HepG2 (cell line): ENCODE measurements around the gene TLX3. TPM values are rescaled to one million over a fixed set of nuclear protein-coding genes. Genes with fewer than 3 reads are reported as not detected.
"Not testable (repeated sequence)": the region's sequence is repeated elsewhere in the genome, so short reads cannot be mapped to it uniquely, and the experiment has no call there.

ENCODE experiments used
- ATAC-seq: fragments of 200-7000 bp; cut with Tn5 transposase; 3 replicates; pipeline ENCODE4 v1.9.1; 2020; ENCODE audit warnings: mild to moderate bottlenecking, moderate library complexity
- BruUV-seq: library from RNA; stranded (reverse); fragments of 400-500 nt; replicated peaks from 2 replicates; lab custom pipeline; 2021; lab: Mats Ljungman, UMichigan
- CTCF ChIA-PET: fragments of 300-600 bp; formaldehyde crosslinking; extraction: SDS; loops from one replicate; lab custom pipeline; 2021; ENCODE audit warnings: low total read pairs, inconsistent platforms, low intra/inter-chr PET ratio; lab: Yijun Ruan, JAX
- POLR2A ChIA-PET: fragments of 350-600 bp; sonication (Branson Sonifier 250); formaldehyde crosslinking; loops from one replicate; lab custom pipeline; 2020; ENCODE audit warnings: antibody characterized with exemption, inconsistent platforms; lab: Yijun Ruan, JAX
- DNase-seq: peaks from one replicate; pipeline ENCODE4 v3.0.0-alpha.2; 2015; ENCODE audit warnings: low spot score
- FAIRE-seq: peaks from 3 replicates; lab custom pipeline; 2011; peaks lifted over from hg19 to GRCh38; lab: Jason Lieb, UNC
- H2AFZ ChIP-seq: one replicate; pipeline ENCODE4 v1.6.1; 2011; ENCODE audit warnings: low read length, inconsistent platforms
- H3K27ac ChIP-seq: fragments of 300-600 bp; 3 replicates; pipeline ENCODE4 v1.8.0; 2011; ENCODE audit warnings: mixed run types, mild to moderate bottlenecking, mixed read lengths, low read length, inconsistent platforms; ENCODE audit not compliant: insufficient read depth; ENCODE audit errors: extremely low read length
- H3K27me3 ChIP-seq, 2 experiments: fragments of 200-600 bp in 1 of 2; 2 replicates in 1 of 2; 3 replicates in 1 of 2; pipeline versions ENCODE4 v1.6.0 to v1.8.0; 2011; ENCODE audit warnings: low read length in 2 of 2, mild to moderate bottlenecking in 2 of 2, moderate library complexity in 2 of 2, inconsistent platforms in 1 of 2; ENCODE audit not compliant: insufficient read depth in 2 of 2, control insufficient read depth in 1 of 2
- H3K36me3 ChIP-seq, 2 experiments: fragments of 200-600 bp in 1 of 2; replicated peaks in 1 of 2; 2 replicates in 1 of 2; 3 replicates in 1 of 2; pipeline versions ENCODE4 v1.5.1 to v1.8.0; 2011; ENCODE audit warnings: low read length in 2 of 2, inconsistent platforms in 1 of 2; ENCODE audit not compliant: insufficient read depth in 2 of 2, control insufficient read depth in 1 of 2
- H3K4me1 ChIP-seq: 2 replicates; pipeline ENCODE4 v1.5.1; 2012; ENCODE audit warnings: low read length, inconsistent platforms; ENCODE audit not compliant: insufficient read depth
- H3K4me2 ChIP-seq: 2 replicates; pipeline ENCODE4 v1.6.0; 2011; ENCODE audit warnings: low read depth, low read length, inconsistent platforms
- H3K4me3 ChIP-seq, 3 experiments: fragments of 200-600 bp in 1 of 3; sonication (generic), shearing (Covaris generic) in 1 of 3; replicated peaks in 1 of 3; 2 replicates each; pipeline ENCODE4 v1.5.1; 2011 to 2016; ENCODE audit warnings: low read length in 3 of 3, inconsistent platforms in 2 of 3, low read depth in 2 of 3, mild to moderate bottlenecking in 2 of 3, control low read depth in 1 of 3, mixed read lengths in 1 of 3; ENCODE audit not compliant: insufficient read depth in 1 of 3
- H3K79me2 ChIP-seq: one replicate; pipeline ENCODE4 v1.6.1; 2011; ENCODE audit warnings: low read length, inconsistent platforms; ENCODE audit not compliant: insufficient read depth
- H3K9ac ChIP-seq: 2 replicates; pipeline ENCODE4 v1.6.0; 2011; ENCODE audit warnings: mild to moderate bottlenecking, low read depth, low read length, inconsistent platforms; ENCODE audit not compliant: insufficient read depth
- H3K9me3 ChIP-seq: 2 replicates; pipeline ENCODE4 v1.5.1; 2012; ENCODE audit warnings: mild to moderate bottlenecking, low read length
- H4K20me1 ChIP-seq: 2 replicates; pipeline ENCODE4 v1.6.0; 2011; ENCODE audit warnings: inconsistent platforms, mild to moderate bottlenecking, low read length, moderate library complexity; ENCODE audit not compliant: insufficient read depth
- EZH2 ChIP-seq: conservative IDR thresholded peaks from 2 replicates; pipeline ENCODE4 v1.6.1; 2012; ENCODE audit warnings: mild to moderate bottlenecking, low read depth, low read length, moderate library complexity
- SRF ChIP-seq: IDR thresholded peaks from 2 replicates; pipeline ENCODE4 v1.6.1; 2011; ENCODE audit warnings: mild to moderate bottlenecking, low read depth, low read length, moderate library complexity
- TEAD3 ChIP-seq: optimal IDR thresholded peaks from 2 replicates; pipeline ENCODE3; 2016; ENCODE audit warnings: borderline replicate concordance
- ZNF138 ChIP-seq: sonication (generic); formaldehyde crosslinking; IDR thresholded peaks from 2 replicates; pipeline ENCODE4 v1.5.0; 2020; ENCODE audit warnings: mild to moderate bottlenecking, low read depth, missing genetic modification reagents
- ZNF562 ChIP-seq: sonication (generic); formaldehyde crosslinking; IDR thresholded peaks from 2 replicates; pipeline ENCODE4 v1.8.0; 2022; ENCODE audit warnings: missing genetic modification reagents, borderline replicate concordance
- WGBS: methylation state at CpG from one replicate; pipeline ENCODE4 v1.1.6; 2017; ENCODE audit warnings: low lambda C conversion rate; 5-methylcytosine and 5-hydroxymethylcytosine counted together
- in situ Hi-C: cut with HindIII; loops from 2 replicates; pipeline ENCODE4 v1.10.0; 2017; ENCODE audit warnings: low pct_unique_long_range_greater_than_20kb; ENCODE audit not compliant: extremely low pct_ligation_motif_present
- intact Hi-C: fragments of 100-400 bp; cut with micrococcal nuclease; formaldehyde crosslinking; loops from one replicate; pipeline ENCODE4 v1.10.0; 2022; ENCODE audit not compliant: unreplicated experiment
- polyA plus RNA-seq, 8 experiments: library from polyadenylated mRNA; depleted of rRNA in 3 of 8; stranded (reverse) in 7 of 8; unstranded in 1 of 8; fragments of >200 nt; fragmentation: Illumina TruSeq in 4 of 8; extraction: Trizol in 4 of 8; gene quantifications; 2 replicates each; pipeline versions ENCODE4 v1.2.1 to v1.2.3, GENCODE V29; 2011 to 2016; ENCODE audit warnings: low read depth in 4 of 8, missing spikeins in 1 of 8, mixed read lengths in 1 of 8; ENCODE audit not compliant: insufficient read depth in 1 of 8
- total RNA-seq, 5 experiments: library from RNA; depleted of rRNA; stranded (reverse); fragments of >200 nt; fragmentation: Illumina TruSeq; extraction: Trizol; gene quantifications; 2 replicates each; pipeline ENCODE4 v1.2.3, GENCODE V29; 2016; ENCODE audit warnings: low read depth in 1 of 5
- TF ChIP-seq, protein P1 (sequence below): sonication (generic); formaldehyde crosslinking; IDR thresholded peaks from 2 replicates; pipeline ENCODE4 v1.5.1; 2020; ENCODE audit warnings: mild to moderate bottlenecking, missing genetic modification reagents, moderate library complexity
- TF ChIP-seq, protein P2 (sequence below): sonication (generic); formaldehyde crosslinking; IDR thresholded peaks from 2 replicates; pipeline ENCODE4 v1.8.1; 2023; ENCODE audit warnings: mild to moderate bottlenecking, missing genetic modification reagents
- TF ChIP-seq, protein P3 (sequence below): fragments of 450-650 bp; IDR thresholded peaks from 2 replicates; pipeline ENCODE4 v1.6.1; 2017
- TF ChIP-seq, protein P4 (sequence below): sonication (generic); formaldehyde crosslinking; IDR thresholded peaks from 2 replicates; pipeline ENCODE4 v1.9.0; 2021; ENCODE audit warnings: missing genetic modification reagents, borderline replicate concordance
- TF ChIP-seq, protein P5 (sequence below): sonication (generic); formaldehyde crosslinking; IDR thresholded peaks from 2 replicates; pipeline ENCODE4 v1.4.0; 2020; ENCODE audit warnings: missing genetic modification reagents

TLX3 gene
- total and polyA plus RNA-seq, 2 of the 13 experiments (the other 11 are each of a cell fraction or from before 2014, with no cell fraction given), result not detected

DNA sequence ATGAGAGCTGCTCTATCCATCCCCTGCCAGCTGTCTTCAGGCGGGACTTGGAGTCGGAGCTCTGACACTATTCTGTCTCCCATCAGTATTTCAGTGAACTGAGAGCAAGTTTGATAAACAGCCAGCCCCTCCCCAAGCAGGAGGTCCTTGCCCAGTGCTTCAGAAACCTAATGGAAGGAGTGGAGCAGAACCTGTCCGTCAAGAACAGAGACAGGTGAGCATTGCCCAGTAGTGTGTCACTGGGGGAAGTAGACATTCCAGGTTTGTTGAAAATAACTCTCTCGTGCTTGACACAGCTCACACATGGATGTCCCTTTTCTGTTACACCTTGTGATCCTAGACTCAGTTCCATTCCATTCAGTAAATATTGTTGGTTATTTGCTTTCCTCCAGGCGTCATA lies 13.2 kb upstream of the TLX3 start (continued):
- TF ChIP-seq, protein P1, sequence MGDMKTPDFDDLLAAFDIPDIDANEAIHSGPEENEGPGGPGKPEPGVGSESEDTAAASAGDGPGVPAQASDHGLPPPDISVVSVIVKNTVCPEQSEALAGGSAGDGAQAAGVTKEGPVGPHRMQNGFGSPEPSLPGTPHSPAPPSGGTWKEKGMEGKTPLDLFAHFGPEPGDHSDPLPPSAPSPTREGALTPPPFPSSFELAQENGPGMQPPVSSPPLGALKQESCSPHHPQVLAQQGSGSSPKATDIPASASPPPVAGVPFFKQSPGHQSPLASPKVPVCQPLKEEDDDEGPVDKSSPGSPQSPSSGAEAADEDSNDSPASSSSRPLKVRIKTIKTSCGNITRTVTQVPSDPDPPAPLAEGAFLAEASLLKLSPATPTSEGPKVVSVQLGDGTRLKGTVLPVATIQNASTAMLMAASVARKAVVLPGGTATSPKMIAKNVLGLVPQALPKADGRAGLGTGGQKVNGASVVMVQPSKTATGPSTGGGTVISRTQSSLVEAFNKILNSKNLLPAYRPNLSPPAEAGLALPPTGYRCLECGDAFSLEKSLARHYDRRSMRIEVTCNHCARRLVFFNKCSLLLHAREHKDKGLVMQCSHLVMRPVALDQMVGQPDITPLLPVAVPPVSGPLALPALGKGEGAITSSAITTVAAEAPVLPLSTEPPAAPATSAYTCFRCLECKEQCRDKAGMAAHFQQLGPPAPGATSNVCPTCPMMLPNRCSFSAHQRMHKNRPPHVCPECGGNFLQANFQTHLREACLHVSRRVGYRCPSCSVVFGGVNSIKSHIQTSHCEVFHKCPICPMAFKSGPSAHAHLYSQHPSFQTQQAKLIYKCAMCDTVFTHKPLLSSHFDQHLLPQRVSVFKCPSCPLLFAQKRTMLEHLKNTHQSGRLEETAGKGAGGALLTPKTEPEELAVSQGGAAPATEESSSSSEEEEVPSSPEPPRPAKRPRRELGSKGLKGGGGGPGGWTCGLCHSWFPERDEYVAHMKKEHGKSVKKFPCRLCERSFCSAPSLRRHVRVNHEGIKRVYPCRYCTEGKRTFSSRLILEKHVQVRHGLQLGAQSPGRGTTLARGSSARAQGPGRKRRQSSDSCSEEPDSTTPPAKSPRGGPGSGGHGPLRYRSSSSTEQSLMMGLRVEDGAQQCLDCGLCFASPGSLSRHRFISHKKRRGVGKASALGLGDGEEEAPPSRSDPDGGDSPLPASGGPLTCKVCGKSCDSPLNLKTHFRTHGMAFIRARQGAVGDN (CRISPR knock-in tag), result no peak
- no peak for TF ChIP-seq EZH2
- no peak for TF ChIP-seq TEAD3 (CRISPR knock-in tag)
- TF ChIP-seq, protein P2, sequence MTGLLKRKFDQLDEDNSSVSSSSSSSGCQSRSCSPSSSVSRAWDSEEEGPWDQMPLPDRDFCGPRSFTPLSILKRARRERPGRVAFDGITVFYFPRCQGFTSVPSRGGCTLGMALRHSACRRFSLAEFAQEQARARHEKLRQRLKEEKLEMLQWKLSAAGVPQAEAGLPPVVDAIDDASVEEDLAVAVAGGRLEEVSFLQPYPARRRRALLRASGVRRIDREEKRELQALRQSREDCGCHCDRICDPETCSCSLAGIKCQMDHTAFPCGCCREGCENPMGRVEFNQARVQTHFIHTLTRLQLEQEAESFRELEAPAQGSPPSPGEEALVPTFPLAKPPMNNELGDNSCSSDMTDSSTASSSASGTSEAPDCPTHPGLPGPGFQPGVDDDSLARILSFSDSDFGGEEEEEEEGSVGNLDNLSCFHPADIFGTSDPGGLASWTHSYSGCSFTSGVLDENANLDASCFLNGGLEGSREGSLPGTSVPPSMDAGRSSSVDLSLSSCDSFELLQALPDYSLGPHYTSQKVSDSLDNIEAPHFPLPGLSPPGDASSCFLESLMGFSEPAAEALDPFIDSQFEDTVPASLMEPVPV, result no peak
- TF ChIP-seq, protein P3, sequence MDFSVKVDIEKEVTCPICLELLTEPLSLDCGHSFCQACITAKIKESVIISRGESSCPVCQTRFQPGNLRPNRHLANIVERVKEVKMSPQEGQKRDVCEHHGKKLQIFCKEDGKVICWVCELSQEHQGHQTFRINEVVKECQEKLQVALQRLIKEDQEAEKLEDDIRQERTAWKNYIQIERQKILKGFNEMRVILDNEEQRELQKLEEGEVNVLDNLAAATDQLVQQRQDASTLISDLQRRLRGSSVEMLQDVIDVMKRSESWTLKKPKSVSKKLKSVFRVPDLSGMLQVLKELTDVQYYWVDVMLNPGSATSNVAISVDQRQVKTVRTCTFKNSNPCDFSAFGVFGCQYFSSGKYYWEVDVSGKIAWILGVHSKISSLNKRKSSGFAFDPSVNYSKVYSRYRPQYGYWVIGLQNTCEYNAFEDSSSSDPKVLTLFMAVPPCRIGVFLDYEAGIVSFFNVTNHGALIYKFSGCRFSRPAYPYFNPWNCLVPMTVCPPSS, result no peak
- no peak for TF ChIP-seq ZNF562 (CRISPR knock-in tag)
- TF ChIP-seq, protein P4, sequence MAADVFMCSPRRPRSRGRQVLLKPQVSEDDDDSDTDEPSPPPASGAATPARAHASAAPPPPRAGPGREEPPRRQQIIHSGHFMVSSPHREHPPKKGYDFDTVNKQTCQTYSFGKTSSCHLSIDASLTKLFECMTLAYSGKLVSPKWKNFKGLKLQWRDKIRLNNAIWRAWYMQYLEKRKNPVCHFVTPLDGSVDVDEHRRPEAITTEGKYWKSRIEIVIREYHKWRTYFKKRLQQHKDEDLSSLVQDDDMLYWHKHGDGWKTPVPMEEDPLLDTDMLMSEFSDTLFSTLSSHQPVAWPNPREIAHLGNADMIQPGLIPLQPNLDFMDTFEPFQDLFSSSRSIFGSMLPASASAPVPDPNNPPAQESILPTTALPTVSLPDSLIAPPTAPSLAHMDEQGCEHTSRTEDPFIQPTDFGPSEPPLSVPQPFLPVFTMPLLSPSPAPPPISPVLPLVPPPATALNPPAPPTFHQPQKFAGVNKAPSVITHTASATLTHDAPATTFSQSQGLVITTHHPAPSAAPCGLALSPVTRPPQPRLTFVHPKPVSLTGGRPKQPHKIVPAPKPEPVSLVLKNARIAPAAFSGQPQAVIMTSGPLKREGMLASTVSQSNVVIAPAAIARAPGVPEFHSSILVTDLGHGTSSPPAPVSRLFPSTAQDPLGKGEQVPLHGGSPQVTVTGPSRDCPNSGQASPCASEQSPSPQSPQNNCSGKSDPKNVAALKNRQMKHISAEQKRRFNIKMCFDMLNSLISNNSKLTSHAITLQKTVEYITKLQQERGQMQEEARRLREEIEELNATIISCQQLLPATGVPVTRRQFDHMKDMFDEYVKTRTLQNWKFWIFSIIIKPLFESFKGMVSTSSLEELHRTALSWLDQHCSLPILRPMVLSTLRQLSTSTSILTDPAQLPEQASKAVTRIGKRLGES (CRISPR knock-in tag), result no peak
- TF ChIP-seq, protein P5, sequence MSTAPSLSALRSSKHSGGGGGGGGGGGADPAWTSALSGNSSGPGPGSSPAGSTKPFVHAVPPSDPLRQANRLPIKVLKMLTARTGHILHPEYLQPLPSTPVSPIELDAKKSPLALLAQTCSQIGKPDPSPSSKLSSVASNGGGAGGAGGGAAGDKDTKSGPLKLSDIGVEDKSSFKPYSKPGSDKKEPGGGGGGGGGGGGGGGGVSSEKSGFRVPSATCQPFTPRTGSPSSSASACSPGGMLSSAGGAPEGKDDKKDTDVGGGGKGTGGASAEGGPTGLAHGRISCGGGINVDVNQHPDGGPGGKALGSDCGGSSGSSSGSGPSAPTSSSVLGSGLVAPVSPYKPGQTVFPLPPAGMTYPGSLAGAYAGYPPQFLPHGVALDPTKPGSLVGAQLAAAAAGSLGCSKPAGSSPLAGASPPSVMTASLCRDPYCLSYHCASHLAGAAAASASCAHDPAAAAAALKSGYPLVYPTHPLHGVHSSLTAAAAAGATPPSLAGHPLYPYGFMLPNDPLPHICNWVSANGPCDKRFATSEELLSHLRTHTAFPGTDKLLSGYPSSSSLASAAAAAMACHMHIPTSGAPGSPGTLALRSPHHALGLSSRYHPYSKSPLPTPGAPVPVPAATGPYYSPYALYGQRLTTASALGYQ (CRISPR knock-in tag), result no peak
- no peak for TF ChIP-seq ZNF138 (CRISPR knock-in tag)
- TF ChIP-seq SRF, result no peak

DNA sequence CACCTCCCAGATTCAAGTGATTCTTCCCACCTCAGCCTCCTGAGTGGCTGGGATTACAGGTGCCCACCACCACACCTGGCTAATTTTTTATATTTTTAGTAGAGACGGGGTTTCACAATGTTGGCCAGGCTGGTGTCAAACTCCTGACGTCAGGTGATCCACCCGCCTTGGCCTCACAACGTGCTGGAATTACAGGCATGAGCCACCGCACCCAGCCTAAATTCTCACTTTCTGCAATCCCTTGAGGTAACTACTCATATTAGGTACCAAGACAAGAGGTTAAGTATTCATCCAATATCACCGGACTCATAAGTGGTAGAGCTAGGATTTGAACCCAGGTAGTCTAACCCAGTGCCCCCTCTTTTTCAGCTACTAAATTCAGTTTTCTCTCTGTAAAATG lies 11.1 kb upstream of the TLX3 start:
- peaks cover 4 to 12% of the 10 kb centered on the region in 2 experiments; a peak in 2 of 5 replicates for H3K27me3 ChIP-seq
- in situ Hi-C loops, H3K4me3 ChIP-seq, ATAC-seq, H4K20me1 ChIP-seq, H3K9ac ChIP-seq, H2AFZ ChIP-seq, H3K9me3 ChIP-seq, BruUV-seq, FAIRE-seq, H3K36me3 ChIP-seq, DNase-seq, CTCF ChIA-PET, H3K27ac ChIP-seq, POLR2A ChIA-PET, H3K4me2 ChIP-seq, H3K79me2 ChIP-seq, intact Hi-C loops, H3K4me1 ChIP-seq: not testable (repeated sequence)
- WGBS, result 17% methylated on average over 6 of the region's 6 CpGs
